Measurements from ENCODE around the gene TBCD.

DNA sequence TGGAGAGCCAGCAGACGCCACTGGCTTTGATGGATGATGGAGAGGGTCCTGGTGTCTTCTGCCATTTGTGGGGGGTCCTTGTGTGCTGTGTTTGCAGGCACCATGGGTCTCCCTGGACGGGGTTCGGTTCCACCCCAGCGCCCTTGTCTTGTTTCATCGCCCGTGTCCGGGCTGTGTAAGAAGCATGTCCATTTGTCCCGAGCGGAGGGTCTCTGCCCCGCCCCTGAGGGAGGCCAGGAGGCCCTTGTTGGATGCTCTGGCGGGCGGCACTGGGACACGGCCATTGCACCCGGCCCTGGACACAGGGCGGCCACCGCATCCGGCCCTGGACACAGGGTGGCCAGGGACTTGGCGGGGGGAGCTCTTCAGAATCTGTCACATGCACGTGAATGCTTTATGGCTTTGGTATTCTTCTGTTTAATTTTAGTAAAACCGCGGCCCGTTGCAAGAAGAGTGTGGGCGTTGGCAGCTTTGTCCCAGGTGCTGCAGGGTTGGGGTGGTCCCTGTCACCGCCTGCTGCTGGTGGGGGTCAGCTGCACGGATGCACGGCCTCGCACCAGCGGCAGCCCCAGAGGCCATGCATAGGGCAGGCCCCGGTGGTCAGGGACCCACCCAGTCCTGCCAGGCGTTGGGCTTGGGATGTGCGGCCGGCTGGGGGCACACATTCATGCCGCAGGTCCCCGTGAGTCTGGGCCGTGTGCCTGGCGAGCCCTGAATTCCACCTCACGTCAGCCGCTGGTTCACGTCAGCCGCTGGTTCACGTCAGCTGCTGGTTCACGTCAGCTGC is 108.9 kb downstream of the TBCD start:
- TF ChIP-seq, protein P1, sequence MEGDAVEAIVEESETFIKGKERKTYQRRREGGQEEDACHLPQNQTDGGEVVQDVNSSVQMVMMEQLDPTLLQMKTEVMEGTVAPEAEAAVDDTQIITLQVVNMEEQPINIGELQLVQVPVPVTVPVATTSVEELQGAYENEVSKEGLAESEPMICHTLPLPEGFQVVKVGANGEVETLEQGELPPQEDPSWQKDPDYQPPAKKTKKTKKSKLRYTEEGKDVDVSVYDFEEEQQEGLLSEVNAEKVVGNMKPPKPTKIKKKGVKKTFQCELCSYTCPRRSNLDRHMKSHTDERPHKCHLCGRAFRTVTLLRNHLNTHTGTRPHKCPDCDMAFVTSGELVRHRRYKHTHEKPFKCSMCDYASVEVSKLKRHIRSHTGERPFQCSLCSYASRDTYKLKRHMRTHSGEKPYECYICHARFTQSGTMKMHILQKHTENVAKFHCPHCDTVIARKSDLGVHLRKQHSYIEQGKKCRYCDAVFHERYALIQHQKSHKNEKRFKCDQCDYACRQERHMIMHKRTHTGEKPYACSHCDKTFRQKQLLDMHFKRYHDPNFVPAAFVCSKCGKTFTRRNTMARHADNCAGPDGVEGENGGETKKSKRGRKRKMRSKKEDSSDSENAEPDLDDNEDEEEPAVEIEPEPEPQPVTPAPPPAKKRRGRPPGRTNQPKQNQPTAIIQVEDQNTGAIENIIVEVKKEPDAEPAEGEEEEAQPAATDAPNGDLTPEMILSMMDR (IDR thresholded peaks at IDR 0.05; ENCODE audit: low read depth, low read length): no peak
- TF ChIP-seq EZH2phosphoT487 (IDR thresholded peaks at IDR 0.05; ENCODE audit: low read depth): no peak

Measured in OCI-LY3 (cell line).